ENCODE measurements around the gene C9orf152. TPM values are rescaled to one million over a fixed set of nuclear protein-coding genes. Genes with fewer than 3 reads are reported as not detected.
A peak's percentile ranks its signal among the peaks of the same experiment; 100 is the strongest.

C9orf152 gene
- total and polyA plus RNA-seq, 2 of the 13 experiments (the other 11 are each of a cell fraction or from before 2014, with no cell fraction given): 0.24 to 0.48 TPM

- TF ChIP-seq PRDM10 (CRISPR knock-in tag; IDR thresholded peaks at IDR 0.05; ENCODE audit: low read depth) (no peak), LRRFIP1 (CRISPR knock-in tag; conservative IDR thresholded peaks at IDR 0.05) (no peak), GLI4 (CRISPR knock-in tag; IDR thresholded peaks at IDR 0.05; ENCODE audit: borderline replicate concordance) (no peak), ZBTB1 (CRISPR knock-in tag; IDR thresholded peaks at IDR 0.05; ENCODE audit: borderline replicate concordance) (no peak), ZNF138 (CRISPR knock-in tag; IDR thresholded peaks at IDR 0.05; ENCODE audit: low read depth) (no peak), GPBP1L1 (CRISPR knock-in tag; IDR thresholded peaks at IDR 0.05) (no peak), ZNF235 (CRISPR knock-in tag; IDR thresholded peaks at IDR 0.05; ENCODE audit: borderline replicate concordance) (no peak), GMEB1 (CRISPR knock-in tag; IDR thresholded peaks at IDR 0.05; ENCODE audit: borderline replicate concordance) (no peak), BATF2 (CRISPR knock-in tag; IDR thresholded peaks at IDR 0.05) (no peak), SRF (IDR thresholded peaks at IDR 0.05; ENCODE audit: low read depth, low read length) (no peak), ZNF629 (CRISPR knock-in tag; conservative IDR thresholded peaks at IDR 0.05) (peak; percentile 84), ZNF18 (CRISPR knock-in tag; IDR thresholded peaks at IDR 0.05; ENCODE audit: insufficient replicate concordance) (no peak), ZNF580 (CRISPR knock-in tag; IDR thresholded peaks at IDR 0.05; ENCODE audit: borderline replicate concordance, low read depth) (no peak), PITX1 (CRISPR knock-in tag; IDR thresholded peaks at IDR 0.05) (0 out of 2 replicates have a peak, but pooled peaks have one; percentile 53), ZNF672 (CRISPR knock-in tag; IDR thresholded peaks at IDR 0.05) (no peak), ZNF746 (CRISPR knock-in tag; IDR thresholded peaks at IDR 0.05) (no peak), DMAP1 (CRISPR knock-in tag; IDR thresholded peaks at IDR 0.05) (0 out of 2 replicates have a peak, but pooled peaks have one; percentile 25)
Measured at GRCh38 chr9:110213413-110214044, 5.6 kb upstream of the C9orf152 start (continued).

Measured in HepG2 (cell line).